ENCODE data around the gene PDE8B. TPM values are rescaled to one million over a fixed set of nuclear protein-coding genes. Genes with fewer than 3 reads are reported as not detected.

Gene PDE8B
- total RNA-seq, 1 experiment from 2014 or later = 0.07 TPM

GRCh38 chr5:77305956-77306355, 95.5 kb downstream of the PDE8B start:
- Mint-ChIP-seq H3K36me3 (ENCODE audit: insufficient read depth in 1 of 3, low read depth in 3 of 3) (no peaks in the 10 kb centered on the region), H3K27me3 (ENCODE audit: low read depth) (peaks cover 64% of the 10 kb centered on the region), H3K4me1 (peaks cover 6 to 17% of the 10 kb centered on the region in 2 experiments), H3K9me3 (no peaks in the 10 kb centered on the region), H3K4me3 (no peak overlapping the region), H3K27ac (no peak overlapping the region)
- Histone ChIP-seq H3K27me3 (ENCODE audit: insufficient read depth, low read length) (peaks cover 5% of the 10 kb centered on the region; the same call in 1 of the 2 replicates), H3K9me3 (ENCODE audit: control insufficient read depth, low read depth, low read length) (no peaks in the 10 kb centered on the region), H4K5ac (ENCODE audit: insufficient read length, low read depth, low read length) (no peak overlapping the region), H3K23me2 (ENCODE audit: insufficient read length, low read depth, low read length, poor library complexity, severe bottlenecking) (no peaks in the 10 kb centered on the region), H3K79me2 (ENCODE audit: insufficient read depth, low read length) (no peaks in the 10 kb centered on the region), H4K20me1 (ENCODE audit: control insufficient read depth, insufficient read depth, insufficient read length) (peaks cover 2% of the 10 kb centered on the region), H3K56ac (ENCODE audit: insufficient read length, low read depth, low read length) (no peak overlapping the region), H2BK12ac (ENCODE audit: insufficient read length, low read depth, low read length) (no peak overlapping the region), H3K9ac (ENCODE audit: extremely low read depth, insufficient read length, low read length) (no peak overlapping the region), H3T11ph (ENCODE audit: low read length) (no peak overlapping the region), H3K23ac (ENCODE audit: insufficient read length, low read depth, low read length) (no peak overlapping the region), H3K14ac (ENCODE audit: insufficient read depth, low read length) (no peak overlapping the region), H2AFZ (ENCODE audit: low read length) (no peak overlapping the region), H2AK5ac (ENCODE audit: insufficient read length, low read length) (no peak overlapping the region), H2BK20ac (ENCODE audit: low read depth, low read length, poor library complexity, severe bottlenecking) (no peak overlapping the region), H2BK15ac (ENCODE audit: low read depth, low read length) (no peak overlapping the region), H3K27ac (ENCODE audit: insufficient read length, low read depth, low read length) (no peak overlapping the region), H2BK5ac (ENCODE audit: insufficient read length, low read length) (no peak overlapping the region), H3K4me1 (ENCODE audit: insufficient read depth, low read length) (no peaks in the 10 kb centered on the region; the same call in 1 of the 2 replicates), H3K4me2 (ENCODE audit: insufficient read depth, insufficient read length, low read length) (no peak overlapping the region), H3K4ac (ENCODE audit: low read depth, low read length) (no peak overlapping the region), H3K79me1 (ENCODE audit: insufficient read depth, low read depth, low read length, poor library complexity, severe bottlenecking) (no peaks in the 10 kb centered on the region), H3K18ac (ENCODE audit: insufficient read length, low read depth, low read length) (no peak overlapping the region), H4K8ac (replicated peaks; ENCODE audit: insufficient read length, low read depth, low read length) (no peak overlapping the region), H2BK120ac (ENCODE audit: low read depth, low read length, poor library complexity, severe bottlenecking) (no peak overlapping the region), H4K91ac (ENCODE audit: insufficient read length, low read depth, low read length) (no peak overlapping the region)
- TF ChIP-seq CTCF (conservative IDR thresholded peaks at IDR 0.05) = no peak
- no CpG with 5 or more reads among the region's 3 CpGs for WGBS (ENCODE audit: extremely low coverage, insufficient read length, low lambda C conversion rate)
- no peak for DNase-seq
